ENCODE results near the gene CHCHD4. TPM values are rescaled to one million over a fixed set of nuclear protein-coding genes. Genes with fewer than 3 reads are reported as not detected.

The CHCHD4 gene
- total RNA-seq, 2 experiments from 2014 or later: 27.6 to 30.2 TPM

DNA sequence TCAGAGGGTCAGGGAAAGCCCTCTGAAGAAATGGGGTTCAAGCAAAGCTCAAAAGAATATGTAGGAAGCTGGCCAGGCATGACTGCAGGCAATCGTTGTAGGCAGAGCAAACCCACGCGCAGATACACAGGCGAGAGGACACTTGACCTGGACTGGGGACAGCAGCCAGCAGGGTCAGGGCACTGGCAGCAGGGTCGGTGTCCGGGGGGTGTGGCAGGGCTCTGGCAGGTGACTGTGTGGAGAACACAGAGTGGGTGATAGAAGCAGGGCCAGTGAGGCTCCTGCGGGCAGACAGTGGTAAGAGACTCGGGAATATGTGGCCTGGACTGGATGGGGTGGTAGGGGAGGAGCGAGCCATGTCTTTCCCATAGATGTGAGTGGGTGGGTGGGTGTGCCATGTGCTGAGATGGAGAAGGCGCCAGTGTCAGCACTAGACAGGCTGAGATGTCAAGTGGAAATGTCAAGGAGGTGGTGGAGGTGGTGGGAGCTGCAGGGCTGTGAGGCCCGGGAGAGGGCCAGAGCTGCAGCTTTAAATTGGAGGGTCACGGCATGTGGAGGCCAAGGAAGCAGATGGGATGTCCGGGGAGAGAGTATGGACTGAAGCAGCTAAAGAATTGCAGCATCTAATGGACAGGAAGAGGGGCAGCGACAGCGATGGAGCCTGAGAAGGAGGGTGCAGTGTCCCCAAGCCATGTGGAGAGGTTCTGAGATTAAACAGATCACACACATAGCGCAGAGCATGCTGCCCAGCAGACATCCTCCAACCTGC, 13.6 kb upstream of the CHCHD4 start:
- intact Hi-C loops (cut with micrococcal nuclease): no loop called here
- TF ChIP-seq, protein P1, sequence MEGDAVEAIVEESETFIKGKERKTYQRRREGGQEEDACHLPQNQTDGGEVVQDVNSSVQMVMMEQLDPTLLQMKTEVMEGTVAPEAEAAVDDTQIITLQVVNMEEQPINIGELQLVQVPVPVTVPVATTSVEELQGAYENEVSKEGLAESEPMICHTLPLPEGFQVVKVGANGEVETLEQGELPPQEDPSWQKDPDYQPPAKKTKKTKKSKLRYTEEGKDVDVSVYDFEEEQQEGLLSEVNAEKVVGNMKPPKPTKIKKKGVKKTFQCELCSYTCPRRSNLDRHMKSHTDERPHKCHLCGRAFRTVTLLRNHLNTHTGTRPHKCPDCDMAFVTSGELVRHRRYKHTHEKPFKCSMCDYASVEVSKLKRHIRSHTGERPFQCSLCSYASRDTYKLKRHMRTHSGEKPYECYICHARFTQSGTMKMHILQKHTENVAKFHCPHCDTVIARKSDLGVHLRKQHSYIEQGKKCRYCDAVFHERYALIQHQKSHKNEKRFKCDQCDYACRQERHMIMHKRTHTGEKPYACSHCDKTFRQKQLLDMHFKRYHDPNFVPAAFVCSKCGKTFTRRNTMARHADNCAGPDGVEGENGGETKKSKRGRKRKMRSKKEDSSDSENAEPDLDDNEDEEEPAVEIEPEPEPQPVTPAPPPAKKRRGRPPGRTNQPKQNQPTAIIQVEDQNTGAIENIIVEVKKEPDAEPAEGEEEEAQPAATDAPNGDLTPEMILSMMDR (IDR thresholded peaks at IDR 0.05): no peak
- Mint-ChIP-seq H3K36me3 (ENCODE audit: low read depth) (peaks cover 27% of the 10 kb centered on the region), H3K4me3 (no peak overlapping the region), H3K27ac (no peak overlapping the region), H3K4me1 (ENCODE audit: low read depth) (peaks cover 22% of the 10 kb centered on the region), H3K9me3 (no peaks in the 10 kb centered on the region), H3K27me3 (no peaks in the 10 kb centered on the region)
- no peak for DNase-seq
- ChIA-PET CTCF (no interaction called here), POLR2A (interaction anchor here (0.6 to 2.8 kb wide), 3 partner anchors 12 to 184 kb away, joined by 3 to 9 read pairs (median 3); partner anchors contain the start of genes CHCHD4 and TMEM43)
- no peak for ATAC-seq

- Mint-ChIP-seq H3K27me3 (no peaks in the 10 kb centered on the region), H3K27ac (no peak overlapping the region), H3K4me1 (ENCODE audit: low read depth) (peaks cover 14% of the 10 kb centered on the region), H3K36me3 (ENCODE audit: low read depth) (peaks cover 27% of the 10 kb centered on the region), H3K4me3 (no peak overlapping the region), H3K9me3 (no peaks in the 10 kb centered on the region)
- intact Hi-C loops (cut with micrococcal nuclease): no loop called here
- POLR2A ChIA-PET: interaction anchor here (1.1 to 2.8 kb wide), 2 partner anchors 12 to 41 kb away, joined by 3 to 9 read pairs; partner anchors contain the start of genes CHCHD4, LSM3, TMEM43 and XPC
- CTCF ChIA-PET: no interaction called here
- ATAC-seq (no peak), DNase-seq (no peak)
- TF ChIP-seq, protein P1 (IDR thresholded peaks at IDR 0.05): no peak
Measured at GRCh38 chr3:14137445-14137844, 12.8 kb upstream of the CHCHD4 start.

- no peak overlapping the region for H3K27ac Mint-ChIP-seq
- intact Hi-C loops (cut with micrococcal nuclease): no loop called here
Measured at GRCh38 chr3:14137004-14137403, 12.3 kb upstream of the CHCHD4 start.

GRCh38 chr3:14135581-14135980, 10.9 kb upstream of the CHCHD4 start:
- TF ChIP-seq, protein P1 (IDR thresholded peaks at IDR 0.05): no peak
- no peaks in the 10 kb centered on the region for H3K4me1 Mint-ChIP-seq (ENCODE audit: low read depth)
- no peak for DNase-seq
- no peaks in the 10 kb centered on the region for H3K9me3 Mint-ChIP-seq
- no peak overlapping the region for H3K27ac Mint-ChIP-seq
- ATAC-seq: no peak
- H3K4me3 Mint-ChIP-seq: no peak overlapping the region
- intact Hi-C loops (cut with micrococcal nuclease): no loop called here
- H3K36me3 Mint-ChIP-seq (ENCODE audit: low read depth): peaks cover 29% of the 10 kb centered on the region
- POLR2A ChIA-PET: interaction anchor here (0.6 to 2.4 kb wide), 3 partner anchors 10 to 668 kb away, joined by 3 to 12 read pairs (median 4); partner anchors contain the start of genes CHCHD4 and TMEM43
- CTCF ChIA-PET: no interaction called here
- H3K27me3 Mint-ChIP-seq: no peaks in the 10 kb centered on the region

More at GRCh38 chr3:14137004-14137403, 12.3 kb upstream of the CHCHD4 start:
- CTCF ChIA-PET: no interaction called here
- no peak overlapping the region for H3K4me3 Mint-ChIP-seq
- POLR2A ChIA-PET: interaction anchor here (1.1 to 2.8 kb wide), 2 partner anchors 12 to 42 kb away, joined by 3 to 9 read pairs; partner anchors contain the start of genes CHCHD4, LSM3, TMEM43 and XPC
- DNase-seq (no peak), ATAC-seq (no peak)
- H3K9me3 Mint-ChIP-seq: no peaks in the 10 kb centered on the region
- peaks cover 27% of the 10 kb centered on the region for H3K36me3 Mint-ChIP-seq (ENCODE audit: low read depth)
- peaks cover 9% of the 10 kb centered on the region for H3K4me1 Mint-ChIP-seq (ENCODE audit: low read depth)
- TF ChIP-seq, protein P1 (IDR thresholded peaks at IDR 0.05): no peak
- no peaks in the 10 kb centered on the region for H3K27me3 Mint-ChIP-seq

GRCh38 chr3:14134291-14134690, 9.6 kb upstream of the CHCHD4 start:
- H3K4me3 Mint-ChIP-seq: no peak overlapping the region
- H3K27ac Mint-ChIP-seq: no peak overlapping the region
- H3K36me3 Mint-ChIP-seq (ENCODE audit: low read depth): peaks cover 38% of the 10 kb centered on the region
- intact Hi-C loops (cut with micrococcal nuclease): no loop called here
- ATAC-seq (no peak), DNase-seq (no peak)
- H3K4me1 Mint-ChIP-seq (ENCODE audit: low read depth): no peaks in the 10 kb centered on the region
- H3K9me3 Mint-ChIP-seq: no peaks in the 10 kb centered on the region
- H3K27me3 Mint-ChIP-seq: no peaks in the 10 kb centered on the region
- CTCF ChIA-PET: no interaction called here
- TF ChIP-seq, protein P1 (IDR thresholded peaks at IDR 0.05): no peak
- POLR2A ChIA-PET: interaction anchor here (0.8 to 3.1 kb wide), 7 partner anchors 9 to 44 kb away, joined by 3 to 12 read pairs (median 4); partner anchors contain the start of genes CHCHD4, LSM3, TMEM43 and XPC

Measured in activated CD8-positive, alpha-beta T cell treated with anti-CD3 and anti-CD28 coated beads for 36 hours (primary cell).